SK-N-SH (cell line): ENCODE measurements around the gene B3GALT6. TPM values are rescaled to one million over a fixed set of nuclear protein-coding genes. Genes with fewer than 3 reads are reported as not detected.

Experiments used
- CTCF ChIA-PET: fragments of 300-600, 350-600 bp; formaldehyde crosslinking; extraction: SDS; loops from one replicate; lab custom pipeline; 2021; lab: Yijun Ruan, JAX
- POLR2A ChIA-PET: fragments of 350-600 bp; sonication (Branson Sonifier 250); formaldehyde crosslinking; extraction: SDS; loops from one replicate; lab custom pipeline; 2020; ENCODE audit warnings: antibody characterized with exemption, inconsistent platforms; lab: Yijun Ruan, JAX
- DNase-seq: peaks from one replicate; pipeline ENCODE4 v3.0.0; 2012
- H2AFZ ChIP-seq: fragments of 200-600 bp; sonication (generic); 2 replicates; pipeline ENCODE4 v1.8.1; 2016; ENCODE audit warnings: antibody characterized with exemption, mild to moderate bottlenecking, low read depth
- H3F3A ChIP-seq: fragments of 200-600 bp; sonication (generic); replicated peaks from 2 replicates; pipeline ENCODE3; 2016; ENCODE audit warnings: antibody characterized with exemption, mild to moderate bottlenecking; ENCODE audit not compliant: insufficient read depth
- H3K27ac ChIP-seq, 2 experiments: fragments of 200-500 bp in 1 of 2; fragments of 200-600 bp in 1 of 2; sonication (Bioruptor generic) in 1 of 2; sonication (generic), shearing (Covaris generic) in 1 of 2; 2 replicates each; pipeline versions ENCODE4 v1.5.1 to v1.6.1; 2014 to 2016; ENCODE audit warnings: low read depth in 2 of 2, inconsistent platforms in 1 of 2, low read length in 1 of 2, mild to moderate bottlenecking in 1 of 2, mixed read lengths in 1 of 2
- H3K27me3 ChIP-seq: fragments of 200-600 bp; sonication (generic), shearing (Covaris generic); 2 replicates; pipeline ENCODE4 v1.6.1; 2016; ENCODE audit warnings: mixed run types; ENCODE audit not compliant: insufficient read depth
- H3K36me3 ChIP-seq, 2 experiments: fragments of 200-500 bp in 1 of 2; fragments of 200-600 bp in 1 of 2; sonication (Bioruptor generic) in 1 of 2; sonication (generic) in 1 of 2; replicated peaks in 1 of 2; 2 replicates each; pipeline versions ENCODE3 to v1.5.1; 2014 to 2016; ENCODE audit warnings: low read length in 1 of 2, mild to moderate bottlenecking in 1 of 2; ENCODE audit not compliant: insufficient read depth in 2 of 2, control insufficient read depth in 1 of 2
- H3K4me1 ChIP-seq, 2 experiments: fragments of 200-500 bp in 1 of 2; fragments of 200-600 bp in 1 of 2; sonication (Bioruptor generic) in 1 of 2; sonication (generic), shearing (Covaris generic) in 1 of 2; 2 replicates each; pipeline versions ENCODE4 v1.5.1 to v1.6.1; 2014 to 2016; ENCODE audit warnings: low read depth in 1 of 2, low read length in 1 of 2, mixed run types in 1 of 2; ENCODE audit not compliant: insufficient read depth in 2 of 2, control insufficient read depth in 1 of 2
- H3K4me2 ChIP-seq: fragments of 200-600 bp; sonication (generic), shearing (Covaris generic); 2 replicates; pipeline ENCODE4 v1.6.1; 2017; ENCODE audit warnings: mixed run types
- H3K4me3 ChIP-seq, 2 experiments: fragments of 200-500 bp in 1 of 2; fragments of 200-600 bp in 1 of 2; sonication (Bioruptor generic) in 1 of 2; sonication (generic), shearing (Covaris generic) in 1 of 2; 2 replicates each; pipeline versions ENCODE4 v1.5.1 to v1.8.1; 2014 to 2016; ENCODE audit warnings: low read depth in 2 of 2, inconsistent platforms in 1 of 2, low read length in 1 of 2, mild to moderate bottlenecking in 1 of 2, mixed read lengths in 1 of 2, moderate library complexity in 1 of 2
- H3K79me2 ChIP-seq: fragments of 200-600 bp; sonication (generic); 2 replicates; pipeline ENCODE4 v1.8.1; 2017; ENCODE audit warnings: mild to moderate bottlenecking; ENCODE audit not compliant: insufficient read depth
- H3K9ac ChIP-seq: fragments of 200-600 bp; sonication (generic); 2 replicates; pipeline ENCODE4 v1.6.1; 2017; ENCODE audit warnings: mixed run types
- H3K9me2 ChIP-seq: fragments of 200-600 bp; sonication (generic); 2 replicates; pipeline ENCODE4 v1.6.1; 2017; ENCODE audit warnings: mixed run types
- H3K9me3 ChIP-seq: fragments of 200-600 bp; sonication (generic); 2 replicates; pipeline ENCODE4 v1.6.1; 2017; ENCODE audit warnings: mixed run types, mild to moderate bottlenecking, moderate library complexity
- H4K20me1 ChIP-seq: fragments of 200-600 bp; sonication (generic); 2 replicates; pipeline ENCODE4 v1.6.1; 2017; ENCODE audit warnings: mild to moderate bottlenecking, mixed run types; ENCODE audit not compliant: insufficient read depth
- CHD2 ChIP-seq: fragments of 150-350 bp; IDR thresholded peaks from 2 replicates; pipeline ENCODE4 v1.6.1; 2018; ENCODE audit warnings: low read length; ENCODE audit not compliant: partially characterized antibody
- EP300 ChIP-seq, 2 experiments: IDR thresholded peaks; 2 replicates each; pipeline versions ENCODE4 v1.4.0 to v1.6.1; 2012; ENCODE audit warnings: borderline replicate concordance in 1 of 2, low read depth in 1 of 2, low read length in 1 of 2
- FOSL2 ChIP-seq: IDR thresholded peaks from 2 replicates; pipeline ENCODE4 v1.4.0; 2012; ENCODE audit warnings: low read depth, mild to moderate bottlenecking, moderate library complexity, borderline replicate concordance
- FOXM1 ChIP-seq: IDR thresholded peaks from 2 replicates; pipeline ENCODE4 v1.4.0; 2012; ENCODE audit warnings: low read depth, mild to moderate bottlenecking
- GATA2 ChIP-seq: sonication (generic); formaldehyde crosslinking; IDR thresholded peaks from 2 replicates; pipeline ENCODE4 v1.5.0; 2020; ENCODE audit warnings: mild to moderate bottlenecking, missing genetic modification reagents
- JUND ChIP-seq: IDR thresholded peaks from 2 replicates; pipeline ENCODE4 v1.4.0; 2012
- NFIC ChIP-seq: IDR thresholded peaks from 2 replicates; pipeline ENCODE4 v1.4.0; 2012; ENCODE audit warnings: borderline replicate concordance
- PBX3 ChIP-seq: IDR thresholded peaks from 2 replicates; pipeline ENCODE4; 2012
- POLR2AphosphoS5 ChIP-seq: IDR thresholded peaks from 2 replicates; pipeline ENCODE4 v1.6.1; 2012; ENCODE audit warnings: low read depth, low read length
- RCOR1 ChIP-seq: fragments of 150-350 bp; IDR thresholded peaks from 2 replicates; pipeline ENCODE4 v1.6.1; 2017; ENCODE audit warnings: antibody characterized with exemption, low read length
- RFX5 ChIP-seq: IDR thresholded peaks from 2 replicates; pipeline ENCODE4 v1.6.1; 2012; ENCODE audit warnings: mild to moderate bottlenecking, improper control_type of control experiment, low read length
- RXRA ChIP-seq: IDR thresholded peaks from 2 replicates; pipeline ENCODE4 v1.4.0; 2012; ENCODE audit warnings: low read depth, mild to moderate bottlenecking, borderline replicate concordance
- TCF12 ChIP-seq: IDR thresholded peaks from 2 replicates; pipeline ENCODE4 v1.4.0; 2012
- ZBTB33 ChIP-seq: IDR thresholded peaks from 2 replicates; pipeline ENCODE4 v1.4.0; 2012; ENCODE audit warnings: low read depth, borderline replicate concordance
- WGBS: methylation state at CpG from one replicate; pipeline ENCODE4 v1.1.6; 2017; ENCODE audit warnings: low lambda C conversion rate; 5-methylcytosine and 5-hydroxymethylcytosine counted together
- polyA plus RNA-seq, 3 experiments: library from polyadenylated mRNA; depleted of rRNA; stranded (reverse); fragments of >200 nt; gene quantifications; 2 replicates each; pipeline ENCODE4 v1.2.3, GENCODE V29; 2012
- TF ChIP-seq, protein P1 (sequence below): fragments of 200-600 bp; sonication (generic); IDR thresholded peaks from 2 replicates; pipeline ENCODE4 v1.6.1; 2017; ENCODE audit warnings: antibody characterized with exemption, mild to moderate bottlenecking, moderate library complexity

The B3GALT6 gene
- polyA plus RNA-seq, 1 of the 3 experiments (the other 2 are of a cell fraction), result 38.8 TPM

GRCh38 chr1:1183833-1184775 lies 47.9 kb upstream of the B3GALT6 start (continued):
- TF ChIP-seq, protein P1, sequence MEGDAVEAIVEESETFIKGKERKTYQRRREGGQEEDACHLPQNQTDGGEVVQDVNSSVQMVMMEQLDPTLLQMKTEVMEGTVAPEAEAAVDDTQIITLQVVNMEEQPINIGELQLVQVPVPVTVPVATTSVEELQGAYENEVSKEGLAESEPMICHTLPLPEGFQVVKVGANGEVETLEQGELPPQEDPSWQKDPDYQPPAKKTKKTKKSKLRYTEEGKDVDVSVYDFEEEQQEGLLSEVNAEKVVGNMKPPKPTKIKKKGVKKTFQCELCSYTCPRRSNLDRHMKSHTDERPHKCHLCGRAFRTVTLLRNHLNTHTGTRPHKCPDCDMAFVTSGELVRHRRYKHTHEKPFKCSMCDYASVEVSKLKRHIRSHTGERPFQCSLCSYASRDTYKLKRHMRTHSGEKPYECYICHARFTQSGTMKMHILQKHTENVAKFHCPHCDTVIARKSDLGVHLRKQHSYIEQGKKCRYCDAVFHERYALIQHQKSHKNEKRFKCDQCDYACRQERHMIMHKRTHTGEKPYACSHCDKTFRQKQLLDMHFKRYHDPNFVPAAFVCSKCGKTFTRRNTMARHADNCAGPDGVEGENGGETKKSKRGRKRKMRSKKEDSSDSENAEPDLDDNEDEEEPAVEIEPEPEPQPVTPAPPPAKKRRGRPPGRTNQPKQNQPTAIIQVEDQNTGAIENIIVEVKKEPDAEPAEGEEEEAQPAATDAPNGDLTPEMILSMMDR, result no peak
- TF ChIP-seq GATA2 (CRISPR knock-in tag) (no peak), JUND (no peak), RFX5 (no peak), FOSL2 (no peak), ZBTB33 (no peak)

DNA sequence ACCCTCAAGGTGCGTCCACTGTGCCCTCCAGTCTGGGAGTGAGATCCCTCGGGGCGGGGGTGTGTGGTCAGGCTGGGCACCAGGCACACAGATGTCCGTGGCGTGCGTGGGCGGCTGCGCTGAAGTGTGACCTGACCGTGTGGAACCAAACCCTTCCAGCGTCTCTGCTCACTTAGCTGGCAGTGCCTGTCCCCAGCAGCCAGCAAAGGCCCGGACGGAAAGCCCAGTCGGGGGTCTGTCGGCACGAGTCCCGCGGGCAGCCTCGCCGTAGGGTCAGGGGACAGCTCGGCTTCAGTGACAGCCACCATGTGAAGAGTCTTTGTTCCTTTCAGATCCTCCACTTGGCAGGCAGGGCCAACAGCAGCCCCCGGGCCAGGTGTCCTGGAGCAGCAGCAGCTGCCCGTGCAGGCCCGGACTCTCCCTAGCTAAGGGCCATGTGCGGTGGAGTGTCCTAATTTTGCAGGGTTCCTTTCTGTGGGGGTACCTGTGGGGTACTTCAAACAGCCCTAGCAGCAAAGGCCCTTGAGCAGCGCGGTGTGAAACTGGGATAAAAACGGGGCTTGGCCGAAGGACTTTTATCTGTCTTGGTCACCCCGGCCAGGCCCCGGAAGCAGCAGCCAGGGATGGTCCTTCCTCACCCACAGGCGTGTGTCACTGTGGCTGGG lies 46.8 kb upstream of the B3GALT6 start:
- H3K79me2 ChIP-seq, result no peaks in the 10 kb centered on the region
- H4K20me1 ChIP-seq, result no peaks in the 10 kb centered on the region
- H3K4me2 ChIP-seq, result no peak overlapping the region
- ChIA-PET POLR2A (no interaction called here), CTCF (no interaction called here)
- no peak for TF ChIP-seq PBX3
- no peak for TF ChIP-seq FOXM1
- TF ChIP-seq ZBTB33, result no peak
- TF ChIP-seq FOSL2, result no peak
- TF ChIP-seq RCOR1, result no peak
- TF ChIP-seq JUND, result no peak
- TF ChIP-seq NFIC, result no peak
- no peak for TF ChIP-seq EP300 (IDR thresholded peaks at IDR 0.05; ENCODE audit: borderline replicate concordance in 1 of 2, low read depth in 1 of 2, low read length in 1 of 2)
- no peak for TF ChIP-seq POLR2AphosphoS5
- no peak for TF ChIP-seq TCF12
- no peak for TF ChIP-seq RXRA
- no peak for TF ChIP-seq CHD2
- no peaks in the 10 kb centered on the region for H3K4me1 ChIP-seq
- H3K4me3 ChIP-seq, result no peak overlapping the region
- no peaks in the 10 kb centered on the region for H3K9me3 ChIP-seq
- DNase-seq, result peak; percentile 31
- H3K27me3 ChIP-seq, result no peaks in the 10 kb centered on the region
- no peak overlapping the region for H2AFZ ChIP-seq
- 81% methylated on average over 11 of the region's 31 CpGs for WGBS
- H3K9me2 ChIP-seq, result no peaks in the 10 kb centered on the region
- no peaks in the 10 kb centered on the region for H3F3A ChIP-seq
- H3K9ac ChIP-seq, result no peak overlapping the region
- H3K27ac ChIP-seq, result no peak overlapping the region
- H3K36me3 ChIP-seq, result no peaks in the 10 kb centered on the region
